ENCODE data around the gene SUCLA2.

GRCh38 chr13:47897411-47898050 is 103.5 kb downstream of the SUCLA2 start:
- TF ChIP-seq CTCF (IDR thresholded peaks at IDR 0.05; ENCODE audit: insufficient read depth, low read length, poor library complexity, severe bottlenecking): no peak
- TF ChIP-seq EZH2phosphoT487 (conservative IDR thresholded peaks at IDR 0.05; ENCODE audit: low read length): no peak
